NB4 (cell line): ENCODE results near the gene CSTA.

Experiments
- CTCF ChIP-seq: IDR thresholded peaks from one replicate; pipeline ENCODE4 v1.5.1; 2012; ENCODE audit warnings: low read depth, low read length
- POLR2A ChIP-seq: IDR thresholded peaks from 2 replicates; pipeline ENCODE4 v1.6.1; 2011; ENCODE audit warnings: mild to moderate bottlenecking; ENCODE audit not compliant: insufficient read length; ENCODE audit errors: extremely low read depth

GRCh38 chr3:122353215-122353614 lies 28.2 kb downstream of the CSTA start:
- TF ChIP-seq CTCF = no peak
- TF ChIP-seq POLR2A = no peak
